Measurements from ENCODE around the gene LARP1. TPM values are rescaled to one million over a fixed set of nuclear protein-coding genes. Genes with fewer than 3 reads are reported as not detected.
A peak's percentile ranks its signal among the peaks of the same experiment; 100 is the strongest.
"Not testable (repeated sequence)": the region's sequence is repeated elsewhere in the genome, so short reads cannot be mapped to it uniquely, and the experiment has no call there.

LARP1 gene
- total and polyA plus RNA-seq, 4 donors: 26.0 to 74.1 (median 32.6) TPM

- WGBS: 94% methylated on average over 1 of the region's 1 CpG
- TF ChIP-seq NR2F2 (IDR thresholded peaks at IDR 0.05) (no peak), CTCF (IDR thresholded peaks at IDR 0.05; ENCODE audit: low read depth, low read length, missing input control) (no peak), MAX (IDR thresholded peaks at IDR 0.05) (no peak), SP1 (IDR thresholded peaks at IDR 0.05) (no peak), EGR1 (IDR thresholded peaks at IDR 0.05; ENCODE audit: low read depth in 2 of 2) (no peak), GABPA (IDR thresholded peaks at IDR 0.05 in 1 of 2, conservative IDR thresholded peaks at IDR 0.05 in 1 of 2) (no peak), YY1 (IDR thresholded peaks at IDR 0.05) (no peak), FOXA1 (IDR thresholded peaks at IDR 0.05) (no peak), JUND (IDR thresholded peaks at IDR 0.05) (no peak)
- H3K27ac ChIP-seq (ENCODE audit: low read depth in 1 of 2, low read length in 2 of 2): no peak overlapping the region
- no peak overlapping the region for H3K4me3 ChIP-seq (ENCODE audit: low read depth in 1 of 3, low read length in 3 of 3)
- H3K9ac ChIP-seq (ENCODE audit: low read depth in 1 of 2, low read length in 2 of 2): no peak overlapping the region
- no peaks in the 10 kb centered on the region for H3K27me3 ChIP-seq (ENCODE audit: control insufficient read depth in 4 of 4, insufficient read depth in 4 of 4, low read length in 3 of 4)
- DNase-seq (ENCODE audit: low spot score): no peak
- no peaks in the 10 kb centered on the region for H3K36me3 ChIP-seq (ENCODE audit: control insufficient read depth in 4 of 4, insufficient read depth in 3 of 4, low read depth in 1 of 4, low read length in 3 of 4)
- no peaks in the 10 kb centered on the region for H3K9me3 ChIP-seq (ENCODE audit: control insufficient read depth in 4 of 4, low read length in 3 of 4)
- peaks cover 0 to 14% (median 12%) of the 10 kb centered on the region in 4 donors for H3K4me1 ChIP-seq (ENCODE audit: control insufficient read depth in 4 of 4, insufficient read depth in 4 of 4, low read length in 3 of 4)
These were observed 5.7 kb upstream of the LARP1 start for GRCh38 chr5:154749491-154749890.

GRCh38 chr5:154750641-154751040 lies 4.5 kb upstream of the LARP1 start:
- not testable (repeated sequence) for H3K4me3 ChIP-seq (ENCODE audit: low read depth in 1 of 3, low read length in 3 of 3)
- 89% methylated on average over 2 of the region's 2 CpGs for WGBS

GRCh38 chr5:154751854-154752253 lies 3.3 kb upstream of the LARP1 start:
- no peak overlapping the region for H3K4me3 ChIP-seq (ENCODE audit: low read depth in 1 of 3, low read length in 3 of 3)
- H3K9me3 ChIP-seq (ENCODE audit: control insufficient read depth in 4 of 4, low read length in 3 of 4): no peaks in the 10 kb centered on the region
- no peaks in the 10 kb centered on the region for H3K27me3 ChIP-seq (ENCODE audit: control insufficient read depth in 4 of 4, insufficient read depth in 4 of 4, low read length in 3 of 4)
- no peaks in the 10 kb centered on the region for H3K36me3 ChIP-seq (ENCODE audit: control insufficient read depth in 4 of 4, insufficient read depth in 3 of 4, low read depth in 1 of 4, low read length in 3 of 4)
- no peak for DNase-seq (ENCODE audit: low spot score)
- H3K27ac ChIP-seq (ENCODE audit: low read depth in 1 of 2, low read length in 2 of 2): no peak overlapping the region
- peaks cover 0 to 17% (median 13%) of the 10 kb centered on the region in 4 donors for H3K4me1 ChIP-seq (ENCODE audit: control insufficient read depth in 4 of 4, insufficient read depth in 4 of 4, low read length in 3 of 4)
- no peak overlapping the region for H3K9ac ChIP-seq (ENCODE audit: low read depth in 1 of 2, low read length in 2 of 2)
- TF ChIP-seq TAF1 (conservative IDR thresholded peaks at IDR 0.05) (no peak), CTCF (IDR thresholded peaks at IDR 0.05; ENCODE audit: low read depth, low read length, missing input control) (no peak), RAD21 (IDR thresholded peaks at IDR 0.05) (no peak), NR2F2 (IDR thresholded peaks at IDR 0.05) (no peak), HNF4A (conservative IDR thresholded peaks at IDR 0.05) (no peak), ZBTB33 (IDR thresholded peaks at IDR 0.05) (no peak), ATF3 (IDR thresholded peaks at IDR 0.05) (no peak), RXRA (IDR thresholded peaks at IDR 0.05) (no peak), GABPA (IDR thresholded peaks at IDR 0.05 in 1 of 2, conservative IDR thresholded peaks at IDR 0.05 in 1 of 2) (no peak), SP1 (IDR thresholded peaks at IDR 0.05) (no peak), HNF4G (IDR thresholded peaks at IDR 0.05) (no peak), REST (IDR thresholded peaks at IDR 0.05) (no peak), MAX (IDR thresholded peaks at IDR 0.05) (no peak), JUND (IDR thresholded peaks at IDR 0.05) (no peak), FOXA2 (IDR thresholded peaks at IDR 0.05) (no peak), YY1 (IDR thresholded peaks at IDR 0.05) (no peak), FOXA1 (IDR thresholded peaks at IDR 0.05) (no peak)

More at GRCh38 chr5:154750641-154751040, 4.5 kb upstream of the LARP1 start:
- H3K36me3 ChIP-seq (ENCODE audit: control insufficient read depth in 4 of 4, insufficient read depth in 3 of 4, low read depth in 1 of 4, low read length in 3 of 4); DNase-seq (ENCODE audit: low spot score); H3K27me3 ChIP-seq (ENCODE audit: control insufficient read depth in 4 of 4, insufficient read depth in 4 of 4, low read length in 3 of 4); H3K9me3 ChIP-seq (ENCODE audit: control insufficient read depth in 4 of 4, low read length in 3 of 4); H3K9ac ChIP-seq (ENCODE audit: low read depth in 1 of 2, low read length in 2 of 2); H3K27ac ChIP-seq (ENCODE audit: low read depth in 1 of 2, low read length in 2 of 2): not testable (repeated sequence)
- TF ChIP-seq HNF4A (conservative IDR thresholded peaks at IDR 0.05): peak in 1 of 2 donors; percentile 12
- H3K4me1 ChIP-seq (ENCODE audit: control insufficient read depth in 4 of 4, insufficient read depth in 4 of 4, low read length in 3 of 4): peaks cover 0 to 17% (median 13%) of the 10 kb centered on the region in 4 donors

Data from liver (tissue), 9 donors.